SU-DHL-6 (cell line): ENCODE data around the gene PPP2R2B.

Experiments
- EZH2phosphoT487 ChIP-seq: fragments of 200-600 bp; sonication (generic), shearing (Covaris generic); conservative IDR thresholded peaks from 2 replicates; pipeline ENCODE4 v1.6.1; 2018; ENCODE audit warnings: mild to moderate bottlenecking, antibody characterized with exemption, low read length, moderate library complexity, mixed read lengths
- TF ChIP-seq, protein P1 (sequence below): fragments of 200-600 bp; sonication (generic); IDR thresholded peaks from one replicate; pipeline ENCODE4 v1.5.1; 2017; ENCODE audit warnings: antibody characterized with exemption, mild to moderate bottlenecking, low read length, moderate library complexity; ENCODE audit not compliant: insufficient read depth, poor library complexity, severe bottlenecking

DNA sequence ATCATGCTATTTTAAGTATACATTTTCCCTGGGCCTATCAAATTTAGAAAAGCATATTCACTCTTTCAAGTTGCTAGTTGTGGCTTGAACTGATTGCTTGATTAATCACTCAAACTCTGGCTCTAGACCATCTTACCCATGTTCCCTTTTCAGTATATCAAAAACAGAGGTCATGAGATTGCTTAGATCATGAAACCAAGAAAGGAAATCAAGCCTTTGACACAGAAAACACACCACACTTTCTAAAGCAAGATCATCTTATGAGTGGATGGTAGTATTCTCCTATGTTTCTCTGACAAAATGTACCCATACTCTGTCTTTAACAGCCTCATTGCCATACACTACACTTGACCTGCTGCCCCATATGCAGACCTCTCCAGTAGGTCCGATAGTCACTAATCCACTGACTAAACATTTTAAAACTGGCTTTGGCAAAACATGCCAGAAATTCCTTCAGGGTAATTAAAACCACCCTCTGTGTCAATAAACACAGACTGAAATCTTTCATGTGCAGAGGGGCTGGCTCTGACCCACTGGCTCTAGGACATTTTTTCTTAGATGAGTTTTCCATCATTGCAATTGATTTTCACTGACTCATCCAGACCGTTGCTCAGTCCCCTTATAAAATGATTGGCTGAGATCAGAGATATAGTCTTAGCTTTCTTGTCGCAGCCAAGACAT is 18.2 kb downstream of the PPP2R2B start:
- TF ChIP-seq, protein P1, sequence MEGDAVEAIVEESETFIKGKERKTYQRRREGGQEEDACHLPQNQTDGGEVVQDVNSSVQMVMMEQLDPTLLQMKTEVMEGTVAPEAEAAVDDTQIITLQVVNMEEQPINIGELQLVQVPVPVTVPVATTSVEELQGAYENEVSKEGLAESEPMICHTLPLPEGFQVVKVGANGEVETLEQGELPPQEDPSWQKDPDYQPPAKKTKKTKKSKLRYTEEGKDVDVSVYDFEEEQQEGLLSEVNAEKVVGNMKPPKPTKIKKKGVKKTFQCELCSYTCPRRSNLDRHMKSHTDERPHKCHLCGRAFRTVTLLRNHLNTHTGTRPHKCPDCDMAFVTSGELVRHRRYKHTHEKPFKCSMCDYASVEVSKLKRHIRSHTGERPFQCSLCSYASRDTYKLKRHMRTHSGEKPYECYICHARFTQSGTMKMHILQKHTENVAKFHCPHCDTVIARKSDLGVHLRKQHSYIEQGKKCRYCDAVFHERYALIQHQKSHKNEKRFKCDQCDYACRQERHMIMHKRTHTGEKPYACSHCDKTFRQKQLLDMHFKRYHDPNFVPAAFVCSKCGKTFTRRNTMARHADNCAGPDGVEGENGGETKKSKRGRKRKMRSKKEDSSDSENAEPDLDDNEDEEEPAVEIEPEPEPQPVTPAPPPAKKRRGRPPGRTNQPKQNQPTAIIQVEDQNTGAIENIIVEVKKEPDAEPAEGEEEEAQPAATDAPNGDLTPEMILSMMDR = no peak
- TF ChIP-seq EZH2phosphoT487 = no peak
